Stimulated activated CD4-positive, alpha-beta T cell treated with anti-CD3 and anti-CD28 coated beads, Interleukin-4, amount 100 ng/mL, for 48 hours (primary cell): Measurements from ENCODE around the gene MACF1.
"Not testable (repeated sequence)": the region's sequence is repeated elsewhere in the genome, so short reads cannot be mapped to it uniquely, and the experiment has no call there.

Experiments used
- DNase-seq, 2 donors: peaks; one replicate each; pipeline ENCODE4 v3.0.0-alpha.2; 2020; ENCODE audit warnings: low read depth in 2 of 2

MACF1 gene

GRCh38 chr1:39458991-39459390 lies 254.5 kb downstream of the MACF1 start:
- DNase-seq: no peak

GRCh38 chr1:39462074-39462473 lies 257.6 kb downstream of the MACF1 start:
- no peak for DNase-seq

GRCh38 chr1:39466413-39467107 lies 262.1 kb downstream of the MACF1 start:
- no peak for DNase-seq

- not testable (repeated sequence) for DNase-seq
Observed at GRCh38 chr1:39467108-39467720, 262.7 kb downstream of the MACF1 start.

GRCh38 chr1:39469150-39469549 lies 264.7 kb downstream of the MACF1 start:
- no peak for DNase-seq

GRCh38 chr1:39470040-39470439 lies 265.5 kb downstream of the MACF1 start:
- DNase-seq: no peak

- no peak for DNase-seq
Observed at GRCh38 chr1:39472826-39473225, 268.3 kb downstream of the MACF1 start.

GRCh38 chr1:39473324-39473723 lies 268.8 kb downstream of the MACF1 start:
- DNase-seq: no peak

GRCh38 chr1:39474810-39475209 lies 270.3 kb downstream of the MACF1 start:
- no peak for DNase-seq

- DNase-seq: not testable (repeated sequence)
Observed at GRCh38 chr1:39475551-39475950, 271.1 kb downstream of the MACF1 start.

- DNase-seq: no peak
Observed at GRCh38 chr1:39478126-39478915, 273.8 kb downstream of the MACF1 start.

GRCh38 chr1:39481289-39481688 lies 276.8 kb downstream of the MACF1 start:
- DNase-seq: no peak

- DNase-seq: no peak
Observed at GRCh38 chr1:39483276-39483675, 278.8 kb downstream of the MACF1 start.

GRCh38 chr1:39484564-39484963 lies 280.1 kb downstream of the MACF1 start:
- no peak for DNase-seq

GRCh38 chr1:39485046-39485803 lies 280.7 kb downstream of the MACF1 start:
- DNase-seq: no peak

GRCh38 chr1:39488012-39488545 lies 283.6 kb downstream of the MACF1 start:
- DNase-seq: no peak

GRCh38 chr1:39488793-39489566 lies 284.5 kb downstream of the MACF1 start:
- no peak for DNase-seq

GRCh38 chr1:39489567-39490239 lies 285.2 kb downstream of the MACF1 start:
- DNase-seq: no peak

GRCh38 chr1:39490596-39491145 lies 286.2 kb downstream of the MACF1 start:
- no peak for DNase-seq
